Measurements from ENCODE around the gene IL4.

The IL4 gene

GRCh38 chr5:132667761-132668705 lies 5.8 kb upstream of the IL4 start:
- Histone ChIP-seq H3K9me3 (ENCODE audit: control insufficient read depth, insufficient read depth, low read length) (no peaks in the 10 kb centered on the region), H3K36me3 (ENCODE audit: control insufficient read depth, insufficient read depth, low read length) (no peaks in the 10 kb centered on the region), H3K4me1 (ENCODE audit: control insufficient read depth, insufficient read depth, low read length) (no peaks in the 10 kb centered on the region), H3K9ac (ENCODE audit: low read depth, low read length) (no peak overlapping the region), H3K27me3 (ENCODE audit: control insufficient read depth, insufficient read depth, low read length) (no peaks in the 10 kb centered on the region), H3K4me3 (ENCODE audit: low read depth, low read length) (no peak overlapping the region)

- Histone ChIP-seq H3K4me3 (ENCODE audit: low read depth, low read length) (no peak overlapping the region), H3K36me3 (ENCODE audit: control insufficient read depth, insufficient read depth, low read length) (no peaks in the 10 kb centered on the region), H3K9ac (ENCODE audit: low read depth, low read length) (no peak overlapping the region), H3K27me3 (ENCODE audit: control insufficient read depth, insufficient read depth, low read length) (no peaks in the 10 kb centered on the region), H3K9me3 (ENCODE audit: control insufficient read depth, insufficient read depth, low read length) (no peaks in the 10 kb centered on the region), H3K4me1 (ENCODE audit: control insufficient read depth, insufficient read depth, low read length) (no peaks in the 10 kb centered on the region)
These were observed 4.9 kb upstream of the IL4 start for GRCh38 chr5:132668706-132669454.

GRCh38 chr5:132669455-132669820 lies 4.4 kb upstream of the IL4 start:
- Histone ChIP-seq H3K27me3 (ENCODE audit: control insufficient read depth, insufficient read depth, low read length) (no peaks in the 10 kb centered on the region), H3K9ac (ENCODE audit: low read depth, low read length) (no peak overlapping the region), H3K9me3 (ENCODE audit: control insufficient read depth, insufficient read depth, low read length) (no peaks in the 10 kb centered on the region), H3K4me3 (ENCODE audit: low read depth, low read length) (no peak overlapping the region), H3K4me1 (ENCODE audit: control insufficient read depth, insufficient read depth, low read length) (no peaks in the 10 kb centered on the region), H3K36me3 (ENCODE audit: control insufficient read depth, insufficient read depth, low read length) (no peaks in the 10 kb centered on the region)

- H3K9ac ChIP-seq (ENCODE audit: low read depth, low read length), result no peak overlapping the region
- H3K4me3 ChIP-seq (ENCODE audit: low read depth, low read length), result no peak overlapping the region
- no peaks in the 10 kb centered on the region for H3K27me3 ChIP-seq (ENCODE audit: control insufficient read depth, insufficient read depth, low read length)
- no peaks in the 10 kb centered on the region for H3K9me3 ChIP-seq (ENCODE audit: control insufficient read depth, insufficient read depth, low read length)
- H3K4me1 ChIP-seq (ENCODE audit: control insufficient read depth, insufficient read depth, low read length), result no peaks in the 10 kb centered on the region
- no peaks in the 10 kb centered on the region for H3K36me3 ChIP-seq (ENCODE audit: control insufficient read depth, insufficient read depth, low read length)
These were observed 3.6 kb upstream of the IL4 start for GRCh38 chr5:132669966-132670882.

GRCh38 chr5:132671000-132671399 lies 2.8 kb upstream of the IL4 start:
- Histone ChIP-seq H3K4me3 (ENCODE audit: low read depth, low read length) (no peak overlapping the region), H3K27me3 (ENCODE audit: control insufficient read depth, insufficient read depth, low read length) (no peaks in the 10 kb centered on the region), H3K4me1 (ENCODE audit: control insufficient read depth, insufficient read depth, low read length) (no peaks in the 10 kb centered on the region), H3K36me3 (ENCODE audit: control insufficient read depth, insufficient read depth, low read length) (no peaks in the 10 kb centered on the region), H3K9ac (ENCODE audit: low read depth, low read length) (no peak overlapping the region), H3K9me3 (ENCODE audit: control insufficient read depth, insufficient read depth, low read length) (no peaks in the 10 kb centered on the region)

GRCh38 chr5:132673488-132673887 lies 301 bp upstream of the IL4 start:
- H3K4me1 ChIP-seq (ENCODE audit: control insufficient read depth, insufficient read depth, low read length), result no peaks in the 10 kb centered on the region
- H3K4me3 ChIP-seq (ENCODE audit: low read depth, low read length), result no peak overlapping the region
- no peaks in the 10 kb centered on the region for H3K9me3 ChIP-seq (ENCODE audit: control insufficient read depth, insufficient read depth, low read length)
- H3K27me3 ChIP-seq (ENCODE audit: control insufficient read depth, insufficient read depth, low read length), result no peaks in the 10 kb centered on the region
- no peak overlapping the region for H3K9ac ChIP-seq (ENCODE audit: low read depth, low read length)
- no peaks in the 10 kb centered on the region for H3K36me3 ChIP-seq (ENCODE audit: control insufficient read depth, insufficient read depth, low read length)

- Histone ChIP-seq H3K9me3 (ENCODE audit: control insufficient read depth, insufficient read depth, low read length) (no peaks in the 10 kb centered on the region), H3K4me1 (ENCODE audit: control insufficient read depth, insufficient read depth, low read length) (no peaks in the 10 kb centered on the region), H3K27me3 (ENCODE audit: control insufficient read depth, insufficient read depth, low read length) (no peaks in the 10 kb centered on the region), H3K36me3 (ENCODE audit: control insufficient read depth, insufficient read depth, low read length) (no peaks in the 10 kb centered on the region), H3K9ac (ENCODE audit: low read depth, low read length) (no peak overlapping the region), H3K4me3 (ENCODE audit: low read depth, low read length) (no peak overlapping the region)
These were observed 1.1 kb downstream of the IL4 start for GRCh38 chr5:132674671-132675506.

GRCh38 chr5:132675936-132676689 lies 2.3 kb downstream of the IL4 start:
- no peak overlapping the region for H3K9ac ChIP-seq (ENCODE audit: low read depth, low read length)
- H3K27me3 ChIP-seq (ENCODE audit: control insufficient read depth, insufficient read depth, low read length), result no peaks in the 10 kb centered on the region
- H3K9me3 ChIP-seq (ENCODE audit: control insufficient read depth, insufficient read depth, low read length), result no peaks in the 10 kb centered on the region
- H3K4me3 ChIP-seq (ENCODE audit: low read depth, low read length), result no peak overlapping the region
- H3K36me3 ChIP-seq (ENCODE audit: control insufficient read depth, insufficient read depth, low read length), result no peaks in the 10 kb centered on the region
- H3K4me1 ChIP-seq (ENCODE audit: control insufficient read depth, insufficient read depth, low read length), result no peaks in the 10 kb centered on the region

GRCh38 chr5:132677191-132677590 lies 3.4 kb downstream of the IL4 start:
- H3K4me1 ChIP-seq (ENCODE audit: control insufficient read depth, insufficient read depth, low read length), result no peaks in the 10 kb centered on the region
- no peak overlapping the region for H3K9ac ChIP-seq (ENCODE audit: low read depth, low read length)
- H3K36me3 ChIP-seq (ENCODE audit: control insufficient read depth, insufficient read depth, low read length), result no peaks in the 10 kb centered on the region
- no peaks in the 10 kb centered on the region for H3K9me3 ChIP-seq (ENCODE audit: control insufficient read depth, insufficient read depth, low read length)
- no peaks in the 10 kb centered on the region for H3K27me3 ChIP-seq (ENCODE audit: control insufficient read depth, insufficient read depth, low read length)
- no peak overlapping the region for H3K4me3 ChIP-seq (ENCODE audit: low read depth, low read length)

- no peak overlapping the region for H3K9ac ChIP-seq (ENCODE audit: low read depth, low read length)
- no peaks in the 10 kb centered on the region for H3K27me3 ChIP-seq (ENCODE audit: control insufficient read depth, insufficient read depth, low read length)
- no peaks in the 10 kb centered on the region for H3K4me1 ChIP-seq (ENCODE audit: control insufficient read depth, insufficient read depth, low read length)
- H3K4me3 ChIP-seq (ENCODE audit: low read depth, low read length), result no peak overlapping the region
- no peaks in the 10 kb centered on the region for H3K9me3 ChIP-seq (ENCODE audit: control insufficient read depth, insufficient read depth, low read length)
- no peaks in the 10 kb centered on the region for H3K36me3 ChIP-seq (ENCODE audit: control insufficient read depth, insufficient read depth, low read length)
These were observed 4.1 kb downstream of the IL4 start for GRCh38 chr5:132677682-132678400.
